Measurements from ENCODE around the gene KLF6.

DNA sequence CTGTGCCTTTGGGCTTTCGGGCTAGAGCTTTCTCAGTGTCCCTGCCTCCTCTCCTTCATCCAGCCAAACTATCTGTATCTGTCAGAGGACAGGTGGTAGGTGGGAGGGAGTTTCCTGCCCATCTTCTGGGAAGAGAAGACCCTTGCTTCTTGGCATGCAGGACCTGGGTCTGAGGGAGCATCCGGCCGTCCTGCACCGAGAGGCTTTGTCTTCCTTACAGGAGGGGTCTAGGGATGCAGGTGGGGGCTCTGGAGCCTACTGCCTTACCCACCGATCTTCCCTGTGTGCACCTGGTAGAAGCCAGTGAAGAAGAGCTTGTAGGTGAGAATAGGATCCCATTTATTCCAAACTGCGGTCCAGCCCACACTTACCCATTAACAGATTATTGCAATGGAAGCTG lies 5.8 kb upstream of the KLF6 start:
- TF ChIP-seq CTCF (IDR thresholded peaks at IDR 0.05 in 4 of 5, conservative IDR thresholded peaks at IDR 0.05 in 1 of 5) (no peak), POLR2A (IDR thresholded peaks at IDR 0.05) (no peak)

All from gastrocnemius medialis (tissue), 4 donors.